Suppressor macrophage treated with lipopolysaccharide for 1 hour (primary cell): ENCODE results near the gene AIP.
"Not testable (repeated sequence)": the region's sequence is repeated elsewhere in the genome, so short reads cannot be mapped to it uniquely, and the experiment has no call there.

ENCODE experiments used
- DNase-seq, 3 donors: peaks; one replicate each; pipeline ENCODE4 v3.0.0-alpha.2; 2020 to 2022

AIP gene

DNA sequence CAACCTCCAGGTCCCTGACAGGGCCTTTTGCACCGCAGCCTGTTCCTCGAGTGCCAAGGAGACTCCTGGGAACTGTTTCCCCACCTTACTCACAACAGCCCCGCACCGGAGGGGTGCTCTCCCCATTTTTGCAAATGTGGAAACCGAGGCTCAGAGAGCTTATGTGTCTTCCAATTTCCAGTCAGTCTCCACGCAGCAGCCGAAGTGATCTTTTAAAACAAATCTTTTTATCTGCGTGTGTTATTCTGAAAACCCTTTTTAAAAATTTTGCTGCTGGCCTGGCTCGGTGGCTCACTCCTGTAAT is 13.4 kb upstream of the AIP start:
- no peak for DNase-seq

DNA sequence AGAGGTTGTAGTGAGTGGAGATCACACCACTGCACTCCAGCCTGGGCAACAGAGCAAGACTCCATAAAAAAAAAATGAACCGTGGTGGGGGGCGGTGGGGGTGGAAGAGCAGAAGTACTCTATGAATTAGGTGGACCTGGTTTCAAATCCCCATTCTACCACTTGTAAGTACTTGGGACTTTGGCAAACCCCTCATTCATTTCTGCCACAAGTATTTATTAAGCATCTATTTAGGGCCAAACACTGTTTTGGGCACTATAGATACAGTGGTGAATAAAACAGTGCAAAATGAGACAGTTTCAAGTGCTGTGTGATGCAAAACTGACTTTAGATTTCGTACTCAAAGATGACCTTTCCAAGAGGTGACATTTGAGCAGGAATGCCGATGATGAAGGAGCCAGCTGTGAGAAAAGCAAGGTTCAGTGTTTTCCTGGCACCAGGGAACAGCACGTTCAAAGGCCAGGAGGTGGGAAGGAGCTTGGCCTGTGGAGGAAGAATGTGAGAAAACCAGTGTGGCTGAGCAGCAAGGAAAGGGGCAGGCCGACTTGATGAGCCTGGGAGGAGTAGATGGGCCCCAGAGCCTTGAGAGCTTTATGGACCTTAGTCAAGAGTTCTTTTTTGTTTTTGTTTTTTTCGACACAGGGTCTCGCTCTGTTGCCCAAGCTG is 12.4 kb upstream of the AIP start:
- no peak for DNase-seq

DNA sequence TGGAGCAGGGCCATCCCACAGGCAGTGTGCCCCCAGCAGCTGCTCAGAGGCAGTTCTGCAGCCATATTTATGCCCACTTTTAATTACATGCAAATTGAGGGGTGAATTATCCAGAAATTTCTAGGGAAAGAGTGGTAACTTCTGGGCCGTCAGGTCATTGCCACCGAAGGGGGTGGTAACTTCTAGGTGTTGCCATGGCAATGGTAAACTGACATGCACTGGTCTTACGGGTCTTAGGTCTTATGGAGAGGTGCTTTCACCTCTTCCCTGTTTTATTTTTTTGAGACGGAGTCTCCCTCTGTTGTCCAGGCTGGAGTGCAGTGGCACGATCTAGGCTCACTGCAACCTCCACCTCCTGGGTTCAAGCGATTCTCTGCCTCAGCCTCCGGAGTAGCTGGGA is 9.9 kb upstream of the AIP start:
- DNase-seq: no peak

DNA sequence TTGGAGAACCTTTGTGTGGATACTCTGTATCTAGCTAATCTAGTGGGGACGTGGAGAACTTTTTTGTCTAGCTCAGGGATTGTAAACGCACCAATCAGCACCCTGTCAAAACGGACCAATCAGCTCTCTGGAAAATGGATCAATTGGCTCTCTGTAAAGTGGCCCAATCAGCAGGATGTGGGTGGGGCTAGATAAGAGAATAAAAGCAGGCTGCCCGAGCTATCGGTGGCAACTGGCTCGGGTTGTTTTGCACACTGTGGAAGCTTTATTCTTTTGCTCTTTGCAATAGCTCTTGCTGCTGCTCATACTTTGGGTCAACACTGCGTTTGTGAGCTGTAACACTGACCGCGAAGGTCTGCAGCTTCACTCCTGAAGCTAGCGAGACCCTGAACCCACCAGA is 6.1 kb upstream of the AIP start:
- not testable (repeated sequence) for DNase-seq

DNA sequence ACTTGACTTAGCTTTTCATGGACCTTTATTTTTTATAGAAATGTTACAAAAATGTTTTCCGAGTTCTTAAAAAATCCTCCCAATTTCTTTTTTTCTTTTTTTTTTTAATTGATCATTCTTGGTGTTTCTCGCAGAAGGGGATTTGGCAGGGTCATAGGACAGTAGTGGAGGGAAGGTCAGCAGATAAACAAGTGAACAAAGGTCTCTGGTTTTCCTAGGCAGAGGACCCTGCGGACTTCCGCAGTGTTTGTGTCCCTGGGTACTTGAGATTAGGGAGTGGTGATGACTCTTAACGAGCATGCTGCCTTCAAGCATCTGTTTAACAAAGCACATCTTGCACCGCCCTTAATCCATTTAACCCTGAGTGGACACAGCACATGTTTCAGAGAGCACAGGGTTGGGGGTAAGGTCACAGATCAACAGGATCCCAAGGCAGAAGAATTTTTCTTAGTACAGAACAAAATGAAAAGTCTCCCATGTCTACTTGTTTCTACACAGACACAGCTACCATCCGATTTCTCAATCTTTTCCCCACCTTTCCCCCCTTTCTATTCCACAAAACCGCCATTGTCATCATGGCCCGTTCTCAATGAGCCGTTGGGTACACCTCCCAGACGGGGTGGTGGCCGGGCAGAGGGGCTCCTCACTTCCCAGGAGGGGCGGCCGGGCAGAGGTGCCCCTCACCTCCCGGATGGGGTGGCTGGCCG is 5.3 kb upstream of the AIP start:
- DNase-seq: not testable (repeated sequence)

DNA sequence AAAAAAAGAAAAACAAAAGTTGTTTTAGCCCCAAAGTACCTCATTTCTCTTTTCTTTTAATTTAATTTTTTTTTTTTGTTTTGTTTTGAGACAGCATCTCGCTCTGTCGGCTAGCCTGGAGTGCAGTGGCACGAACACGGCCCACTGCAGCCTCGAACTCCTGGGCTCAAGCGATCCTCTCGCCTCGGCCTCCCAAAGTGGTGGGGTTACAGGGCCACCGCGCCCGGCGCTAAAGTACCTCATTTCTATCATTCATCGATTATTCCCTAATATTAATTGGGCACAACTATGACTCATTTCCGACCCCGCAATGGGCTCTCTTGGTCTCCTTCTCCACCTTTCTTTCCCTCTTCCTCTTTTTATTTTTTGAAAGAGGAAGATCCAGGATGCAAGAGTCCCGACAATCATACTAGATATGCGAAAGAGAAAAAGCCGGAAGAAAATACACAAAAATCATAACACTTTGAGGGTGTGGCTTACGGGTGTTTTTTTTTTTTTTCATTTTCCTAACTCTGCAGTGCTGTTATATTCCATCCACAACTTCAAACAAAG is 475 bp upstream of the AIP start:
- peak; percentile 49 to 76 (median 68) for DNase-seq

DNA sequence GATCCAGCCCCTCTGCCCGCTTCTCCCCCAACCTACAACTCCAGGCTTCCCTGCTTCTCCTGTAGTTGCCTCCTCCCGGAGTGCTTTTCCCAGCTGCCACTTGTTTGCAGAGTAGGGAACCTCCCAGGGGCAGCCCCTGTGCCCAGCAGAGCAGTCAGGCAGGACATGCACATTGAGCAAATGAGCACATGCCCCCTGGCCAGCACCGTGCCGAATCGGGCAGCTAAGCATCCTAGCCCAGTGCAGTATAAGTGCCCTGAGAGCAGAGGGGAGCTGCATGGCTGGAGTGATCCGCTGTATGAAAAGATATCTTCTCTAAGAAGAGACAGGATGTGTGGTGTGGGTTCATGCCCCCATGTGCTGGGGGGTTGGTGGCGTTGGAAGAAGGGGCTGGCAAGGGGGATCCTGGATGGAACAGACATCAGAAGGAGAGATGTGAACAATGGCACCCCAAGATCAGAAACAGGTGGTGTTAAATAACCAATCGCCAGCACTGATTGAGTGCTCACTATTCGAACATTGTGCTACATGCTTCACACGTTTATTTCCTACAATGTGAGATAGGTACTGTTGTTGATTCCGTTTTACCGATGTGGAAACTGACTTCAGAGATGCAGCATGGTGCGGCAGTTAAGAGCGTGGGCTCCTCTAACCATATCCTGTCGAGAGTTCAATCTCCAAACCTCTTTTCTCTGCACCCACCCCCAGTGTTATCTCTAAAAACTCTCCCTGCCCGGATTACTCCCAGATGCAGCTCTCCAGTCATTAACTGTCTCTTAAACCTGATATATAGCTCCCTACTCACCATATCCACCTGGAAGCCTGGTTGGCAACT is 1.2 kb downstream of the AIP start:
- DNase-seq: no peak

DNA sequence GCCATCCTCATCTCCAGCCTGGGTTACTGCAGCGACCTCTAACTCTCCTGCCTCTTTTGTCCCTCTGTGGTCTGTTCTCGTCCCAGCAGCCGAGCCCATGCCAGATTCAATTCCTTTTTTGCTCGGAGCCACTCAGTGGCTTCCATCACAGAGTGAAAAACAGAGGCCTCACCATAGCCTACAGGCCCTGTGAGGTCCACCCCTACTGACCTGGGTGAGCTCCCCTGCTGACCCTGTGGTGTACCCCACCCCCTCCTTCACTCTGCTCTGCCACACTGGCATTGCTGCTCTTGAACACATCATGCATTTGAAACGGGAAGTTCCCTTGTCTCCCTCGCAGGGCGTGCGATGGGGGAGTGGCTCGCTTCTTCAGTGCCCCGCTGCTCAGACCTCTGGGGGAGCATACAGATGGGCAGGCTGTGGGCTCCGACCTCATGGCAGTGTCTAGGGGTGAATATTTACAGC is 2.1 kb downstream of the AIP start:
- peak; percentile 69 to 76 (median 72) for DNase-seq

DNA sequence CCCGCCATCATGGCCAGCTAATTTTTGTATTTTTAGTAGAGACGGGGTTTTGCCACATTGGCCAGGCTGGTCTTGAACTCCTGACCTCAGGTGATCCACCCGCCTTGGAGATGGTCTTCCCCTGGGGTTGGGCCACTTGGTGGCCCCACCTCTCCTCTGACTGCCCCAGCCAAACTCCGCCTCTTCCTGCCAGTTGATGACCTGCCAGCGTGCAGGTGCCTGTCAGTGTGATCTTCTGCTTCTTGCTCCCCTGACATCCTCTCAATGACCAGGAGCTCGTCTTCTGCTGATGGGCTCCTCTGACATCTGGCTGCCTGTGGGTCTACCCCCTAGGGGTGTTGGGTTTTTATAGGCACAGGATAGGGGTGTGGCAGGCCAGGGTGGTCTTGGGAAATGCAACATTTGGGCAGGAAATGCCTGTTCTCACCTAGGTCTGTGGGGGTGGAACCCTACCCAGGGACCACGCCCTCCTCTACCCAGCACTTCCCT is 3.1 kb downstream of the AIP start:
- not testable (repeated sequence) for DNase-seq

DNA sequence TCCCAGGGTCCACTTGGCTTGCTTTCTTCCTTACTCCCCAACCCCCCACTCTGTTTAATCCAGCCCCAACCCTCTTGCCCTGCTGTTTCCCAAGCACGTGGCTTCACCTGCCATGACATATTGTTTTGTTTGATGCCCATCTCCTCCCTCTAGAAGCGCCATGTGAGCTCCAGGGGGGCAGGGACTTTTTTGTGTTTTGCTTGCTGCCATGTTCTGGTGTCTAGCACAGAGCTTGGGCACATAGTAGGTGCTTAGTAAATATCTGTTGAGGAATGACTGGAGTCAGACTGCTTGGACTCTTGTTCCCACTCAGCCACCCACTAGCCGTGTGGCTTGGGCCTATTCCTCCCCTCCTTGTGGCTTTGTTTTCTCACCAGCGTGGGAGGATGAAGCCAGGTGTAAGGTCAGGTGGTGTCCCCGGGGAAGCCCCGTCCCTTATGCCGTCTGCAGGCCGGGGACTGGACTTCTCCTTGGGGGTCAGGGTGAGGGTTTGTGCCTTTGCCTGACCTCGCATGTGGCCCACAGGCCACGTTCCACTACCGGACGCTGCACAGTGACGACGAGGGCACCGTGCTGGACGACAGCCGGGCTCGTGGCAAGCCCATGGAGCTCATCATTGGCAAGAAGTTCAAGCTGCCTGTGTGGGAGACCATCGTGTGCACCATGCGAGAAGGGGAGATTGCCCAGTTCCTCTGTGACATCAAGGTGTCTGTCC is 3.8 kb downstream of the AIP start:
- DNase-seq: no peak

DNA sequence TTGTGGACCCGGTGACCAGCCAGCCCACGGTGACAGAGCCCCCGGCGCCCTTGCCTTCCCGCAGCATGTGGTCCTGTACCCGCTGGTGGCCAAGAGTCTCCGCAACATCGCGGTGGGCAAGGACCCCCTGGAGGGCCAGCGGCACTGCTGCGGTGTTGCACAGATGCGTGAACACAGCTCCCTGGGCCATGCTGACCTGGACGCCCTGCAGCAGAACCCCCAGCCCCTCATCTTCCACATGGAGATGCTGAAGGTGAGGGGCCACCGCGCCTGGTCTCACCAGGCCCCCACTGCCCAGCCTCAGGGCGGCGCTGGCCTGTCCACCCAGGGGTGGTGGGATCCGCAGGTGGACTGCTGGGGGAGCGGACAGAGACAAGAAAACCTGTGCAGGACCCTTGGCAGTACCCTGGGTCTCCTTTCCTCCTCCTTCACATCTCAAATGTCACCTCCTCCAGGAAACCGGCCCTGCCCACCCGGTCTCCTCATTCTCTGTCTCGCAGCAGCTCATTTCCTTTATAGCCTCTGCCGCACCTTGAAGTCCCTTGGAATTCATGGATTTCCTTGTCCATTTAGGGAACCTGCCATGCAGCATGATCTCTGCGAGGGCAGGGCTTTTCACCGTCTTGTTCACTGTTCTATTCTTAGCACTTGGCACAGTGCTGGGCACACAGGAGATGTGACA is 6.5 kb downstream of the AIP start:
- no peak for DNase-seq

DNA sequence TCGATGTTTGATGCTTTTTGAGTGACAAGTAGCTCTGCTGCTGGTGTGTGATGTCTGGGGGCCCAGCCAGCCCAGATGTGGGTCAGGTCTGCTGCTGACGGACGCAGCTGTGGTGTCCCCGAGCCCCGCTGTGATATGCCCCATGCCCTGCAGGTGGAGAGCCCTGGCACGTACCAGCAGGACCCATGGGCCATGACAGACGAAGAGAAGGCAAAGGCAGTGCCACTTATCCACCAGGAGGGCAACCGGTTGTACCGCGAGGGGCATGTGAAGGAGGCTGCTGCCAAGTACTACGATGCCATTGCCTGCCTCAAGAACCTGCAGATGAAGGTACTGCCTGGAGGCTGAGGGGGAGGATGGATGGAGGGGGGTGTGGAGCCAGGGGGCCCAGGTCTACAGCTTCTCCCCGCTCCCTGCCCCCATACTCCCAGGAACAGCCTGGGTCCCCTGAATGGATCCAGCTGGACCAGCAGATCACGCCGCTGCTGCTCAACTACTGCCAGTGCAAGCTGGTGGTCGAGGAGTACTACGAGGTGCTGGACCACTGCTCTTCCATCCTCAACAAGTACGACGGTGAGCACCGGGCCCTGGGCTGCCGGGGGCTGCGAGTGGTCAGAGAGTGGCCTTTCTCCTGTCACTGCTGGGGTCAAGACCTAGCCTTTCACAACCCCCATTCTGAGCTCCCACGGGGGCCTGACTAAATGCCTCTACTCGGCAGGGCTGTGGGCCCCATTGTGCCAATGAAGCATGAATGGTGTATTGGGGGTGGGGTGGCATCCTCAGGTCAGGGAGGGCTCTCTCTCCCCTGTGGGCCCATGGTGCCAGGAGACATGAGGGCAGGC is 7.3 kb downstream of the AIP start:
- no peak for DNase-seq

DNA sequence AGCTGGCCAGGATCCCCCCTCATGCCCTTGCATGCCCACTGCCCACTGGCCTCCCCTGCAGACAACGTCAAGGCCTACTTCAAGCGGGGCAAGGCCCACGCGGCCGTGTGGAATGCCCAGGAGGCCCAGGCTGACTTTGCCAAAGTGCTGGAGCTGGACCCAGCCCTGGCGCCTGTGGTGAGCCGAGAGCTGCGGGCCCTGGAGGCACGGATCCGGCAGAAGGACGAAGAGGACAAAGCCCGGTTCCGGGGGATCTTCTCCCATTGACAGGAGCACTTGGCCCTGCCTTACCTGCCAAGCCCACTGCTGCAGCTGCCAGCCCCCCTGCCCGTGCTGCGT is 7.9 kb downstream of the AIP start:
- no peak for DNase-seq

DNA sequence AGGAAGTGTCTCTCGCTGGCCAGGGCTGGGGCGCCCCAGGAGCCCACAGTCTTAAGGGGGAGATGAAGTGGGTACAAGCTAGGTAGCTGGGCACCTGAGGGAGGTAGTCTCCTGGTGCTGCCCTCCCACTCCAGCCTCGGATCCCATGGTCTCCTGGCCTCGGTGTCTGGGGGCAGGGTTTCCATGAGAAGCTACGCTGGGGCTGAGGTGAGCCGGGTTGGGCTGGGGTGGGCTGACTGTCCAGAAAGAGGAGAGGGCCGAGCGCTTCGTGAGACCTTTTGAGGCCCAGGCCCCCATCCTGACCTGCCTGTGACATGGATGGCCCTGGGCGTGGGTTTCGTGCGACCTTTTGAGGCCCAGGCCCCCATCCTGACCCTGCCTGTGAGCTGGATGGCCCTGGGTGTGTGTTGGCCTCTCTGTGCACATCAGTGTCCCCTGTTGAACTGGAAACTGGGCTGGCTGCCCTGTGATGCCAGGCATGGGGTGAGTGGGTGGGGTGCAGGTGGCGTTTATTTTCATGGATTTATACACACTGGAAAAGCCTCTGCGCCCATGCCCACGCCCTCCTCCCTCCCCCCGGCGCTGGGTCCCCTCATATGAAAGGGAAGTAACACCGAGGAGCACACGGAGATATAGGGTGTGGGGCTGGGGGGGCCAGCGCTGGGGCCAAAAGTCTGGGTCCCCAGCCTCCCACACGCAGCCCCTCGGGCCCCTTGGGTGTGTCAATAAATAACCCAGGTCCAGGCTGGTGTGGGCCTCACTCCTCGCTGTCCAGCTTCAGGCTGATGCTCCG is 8.6 kb downstream of the AIP start:
- DNase-seq: no peak

DNA sequence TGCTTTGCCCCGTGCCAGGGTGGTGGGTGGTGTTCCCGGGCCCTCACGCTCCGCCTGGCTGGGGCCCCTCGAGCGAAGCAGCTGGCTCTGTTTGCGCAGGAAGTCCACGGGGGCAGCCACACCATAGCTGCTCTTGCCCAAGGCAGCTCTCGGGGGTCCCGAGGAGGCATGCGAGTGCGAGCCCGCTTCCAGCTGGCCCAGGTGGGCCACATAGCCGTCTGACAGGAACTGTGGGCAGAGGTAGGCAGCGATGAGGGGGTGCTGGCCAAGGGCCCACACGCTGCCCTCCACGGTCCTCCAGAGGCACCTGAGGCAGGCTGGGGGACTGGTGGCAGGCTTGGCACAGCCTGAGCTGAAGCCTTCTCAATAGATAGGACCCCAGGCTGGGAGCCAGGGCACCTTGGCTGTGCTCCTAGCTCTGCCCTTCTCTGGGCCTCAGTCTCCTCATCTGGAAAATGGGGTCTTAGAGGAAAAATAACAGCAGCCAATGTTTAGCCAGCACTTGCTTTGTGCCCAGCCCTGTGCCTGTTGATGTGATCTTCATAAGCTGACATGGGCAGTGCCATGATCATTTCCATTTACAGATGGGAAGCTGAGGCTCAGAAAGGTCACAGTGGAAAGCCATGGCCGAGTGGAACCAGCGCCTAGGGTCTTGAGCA is 9.4 kb downstream of the AIP start:
- no peak for DNase-seq

DNA sequence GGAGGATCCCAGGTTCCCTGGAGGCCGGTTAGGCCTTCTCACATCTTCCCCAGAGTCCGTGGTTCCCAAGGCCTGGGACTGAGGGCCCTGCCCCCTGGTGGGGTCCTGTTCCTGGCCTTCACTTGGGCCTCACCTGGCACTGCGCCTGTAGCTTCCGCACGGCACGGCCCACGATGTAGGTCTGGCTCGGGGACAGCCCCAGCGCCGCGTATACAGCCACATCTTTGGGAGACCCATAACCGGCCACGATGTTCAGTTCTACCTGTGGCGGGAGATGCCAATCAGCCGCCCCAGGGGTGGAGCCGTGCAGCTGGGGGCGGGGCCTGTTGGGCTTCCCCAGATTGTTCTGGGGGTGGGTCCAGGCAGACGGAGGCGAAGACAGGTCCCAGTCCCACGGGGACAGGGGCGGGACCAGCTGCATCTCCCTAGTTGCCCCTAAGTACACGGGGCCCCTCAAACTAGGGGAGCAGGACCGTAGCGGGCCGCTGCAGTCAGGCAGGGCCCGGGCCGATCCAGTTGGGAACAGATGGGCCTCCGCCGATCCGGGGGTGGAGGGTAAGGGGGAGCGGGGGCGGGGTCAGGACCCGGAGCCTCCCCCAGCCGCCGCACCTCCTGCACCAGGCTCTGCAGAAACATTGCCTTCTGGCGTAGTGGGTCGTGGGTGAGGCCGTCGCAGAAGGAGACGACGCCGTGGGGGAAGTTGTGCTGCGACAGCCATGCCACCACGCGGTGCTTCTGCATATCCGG is 10.1 kb downstream of the AIP start:
- DNase-seq: no peak

DNA sequence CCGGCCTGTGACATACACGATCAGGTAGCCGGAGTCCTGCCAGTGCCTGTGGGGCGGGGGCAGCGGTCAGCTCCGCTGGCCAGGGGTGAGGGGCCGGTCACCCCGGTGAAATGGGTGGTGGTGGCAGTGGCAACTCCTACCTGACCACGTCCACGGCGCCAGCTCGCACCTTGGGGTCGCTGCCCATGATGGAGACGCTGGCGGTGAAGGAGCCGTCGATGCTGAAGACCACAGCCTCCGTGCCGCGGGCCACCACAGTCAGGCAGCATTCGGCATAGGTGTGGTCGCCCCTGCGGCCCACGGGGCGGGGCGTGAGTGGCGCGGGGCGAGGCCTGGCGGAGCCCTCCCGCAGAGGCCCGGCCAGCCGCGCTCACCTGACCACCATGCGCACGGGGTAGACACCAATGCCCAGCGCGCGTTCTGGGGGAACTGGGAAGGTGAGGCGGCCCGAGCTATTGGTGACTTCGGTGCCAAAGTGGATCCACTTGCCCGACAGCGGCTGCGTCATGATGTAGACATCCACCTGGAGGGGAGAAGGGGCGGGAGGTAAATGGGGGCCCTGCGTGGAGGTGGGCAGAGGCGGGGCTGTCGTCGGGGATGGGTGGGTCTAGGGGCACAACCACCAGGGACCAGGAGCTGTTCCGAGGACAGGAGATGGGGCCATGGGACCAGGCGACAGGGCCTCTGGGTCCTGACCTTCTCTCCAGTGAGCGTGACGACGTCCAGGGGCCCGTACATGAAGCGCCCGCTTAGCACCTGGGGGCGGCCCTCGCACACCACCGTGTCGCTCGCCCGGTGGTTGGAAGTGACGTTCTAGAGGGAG is 10.9 kb downstream of the AIP start:
- no peak for DNase-seq
